GM12873 (cell line): Measurements from ENCODE around the gene MDFIC.

Source experiments
- TF ChIP-seq, protein P1 (sequence below): IDR thresholded peaks from 2 replicates; pipeline ENCODE4 v1.5.1; 2012; ENCODE audit warnings: low read depth, mild to moderate bottlenecking, moderate library complexity, low read length, control low read depth; ENCODE audit not compliant: insufficient read depth; ENCODE audit errors: missing control alignments

MDFIC gene

GRCh38 chr7:114928060-114928459, 6.2 kb downstream of the MDFIC start:
- TF ChIP-seq, protein P1, sequence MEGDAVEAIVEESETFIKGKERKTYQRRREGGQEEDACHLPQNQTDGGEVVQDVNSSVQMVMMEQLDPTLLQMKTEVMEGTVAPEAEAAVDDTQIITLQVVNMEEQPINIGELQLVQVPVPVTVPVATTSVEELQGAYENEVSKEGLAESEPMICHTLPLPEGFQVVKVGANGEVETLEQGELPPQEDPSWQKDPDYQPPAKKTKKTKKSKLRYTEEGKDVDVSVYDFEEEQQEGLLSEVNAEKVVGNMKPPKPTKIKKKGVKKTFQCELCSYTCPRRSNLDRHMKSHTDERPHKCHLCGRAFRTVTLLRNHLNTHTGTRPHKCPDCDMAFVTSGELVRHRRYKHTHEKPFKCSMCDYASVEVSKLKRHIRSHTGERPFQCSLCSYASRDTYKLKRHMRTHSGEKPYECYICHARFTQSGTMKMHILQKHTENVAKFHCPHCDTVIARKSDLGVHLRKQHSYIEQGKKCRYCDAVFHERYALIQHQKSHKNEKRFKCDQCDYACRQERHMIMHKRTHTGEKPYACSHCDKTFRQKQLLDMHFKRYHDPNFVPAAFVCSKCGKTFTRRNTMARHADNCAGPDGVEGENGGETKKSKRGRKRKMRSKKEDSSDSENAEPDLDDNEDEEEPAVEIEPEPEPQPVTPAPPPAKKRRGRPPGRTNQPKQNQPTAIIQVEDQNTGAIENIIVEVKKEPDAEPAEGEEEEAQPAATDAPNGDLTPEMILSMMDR = no peak

DNA sequence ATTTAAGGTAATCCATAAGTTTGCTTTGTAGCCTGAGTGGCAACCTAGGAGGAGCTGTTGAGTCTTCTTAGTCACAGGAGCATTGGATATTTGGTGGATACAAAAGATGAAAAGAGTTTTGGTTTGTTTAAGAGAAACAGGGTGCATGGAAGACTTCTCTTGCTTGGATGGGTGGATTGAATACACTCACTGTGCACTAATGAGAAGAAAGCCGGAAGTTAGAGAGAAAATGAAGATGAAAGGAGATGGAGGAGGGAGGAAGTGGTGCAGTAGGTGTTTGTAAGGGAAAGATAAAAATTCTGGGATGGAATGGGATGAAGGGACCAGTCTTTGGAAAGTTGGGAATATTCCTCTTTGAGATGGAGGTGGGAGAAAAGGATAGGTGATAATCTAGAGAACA, 7.7 kb downstream of the MDFIC start:
- TF ChIP-seq, protein P1 = no peak

GRCh38 chr7:114930107-114930661, 8.3 kb downstream of the MDFIC start:
- TF ChIP-seq, protein P1 = no peak

GRCh38 chr7:114930829-114931655, 9.1 kb downstream of the MDFIC start:
- TF ChIP-seq, protein P1 = no peak

DNA sequence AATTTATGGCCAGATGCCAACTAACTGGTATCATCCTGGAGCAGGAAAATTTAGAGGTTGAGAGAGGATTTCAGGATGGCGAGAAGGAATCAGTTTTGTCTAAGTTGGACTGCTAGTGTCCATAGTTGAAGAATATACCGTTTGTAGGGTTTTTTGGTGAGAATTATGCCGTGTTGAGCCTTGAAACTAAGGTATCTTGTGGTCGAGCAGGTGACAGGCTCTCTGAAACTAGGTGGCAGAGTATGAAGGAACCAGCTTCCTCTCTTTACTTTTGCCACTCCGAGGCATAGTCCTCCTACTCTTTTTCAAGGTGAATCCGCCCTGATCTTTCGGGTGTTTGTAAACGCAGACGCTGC, 9.7 kb downstream of the MDFIC start:
- TF ChIP-seq, protein P1 = no peak

GRCh38 chr7:114932991-114933390, 11.1 kb downstream of the MDFIC start:
- TF ChIP-seq, protein P1 = no peak

DNA sequence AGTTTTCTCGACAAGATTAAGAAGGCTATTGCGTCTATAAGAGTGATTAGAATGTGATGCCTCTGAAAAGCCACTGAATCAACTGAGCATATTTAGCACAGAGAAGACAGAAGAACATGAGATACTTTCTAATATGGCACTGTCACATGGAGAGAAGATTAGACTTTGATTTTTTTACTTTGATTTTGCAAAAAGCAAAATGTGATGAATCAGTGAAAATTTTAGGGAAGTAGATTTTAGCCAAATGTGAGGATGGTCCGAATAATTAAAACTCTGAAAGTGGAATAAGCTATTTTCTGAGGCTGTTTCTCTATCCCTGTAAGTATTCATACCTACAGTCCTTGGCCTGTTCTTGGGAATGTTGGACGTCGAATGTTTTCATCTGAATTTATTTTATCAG, 11.8 kb downstream of the MDFIC start:
- TF ChIP-seq, protein P1 = no peak
